Fibroblast of skin of abdomen (primary cell): Measurements from ENCODE around the gene MOV10.
"Not testable (repeated sequence)": the region's sequence is repeated elsewhere in the genome, so short reads cannot be mapped to it uniquely, and the experiment has no call there.

Experiments used
- DNase-seq: peaks from one replicate; pipeline ENCODE4 v3.0.0-alpha.2; 2013

The MOV10 gene

DNA sequence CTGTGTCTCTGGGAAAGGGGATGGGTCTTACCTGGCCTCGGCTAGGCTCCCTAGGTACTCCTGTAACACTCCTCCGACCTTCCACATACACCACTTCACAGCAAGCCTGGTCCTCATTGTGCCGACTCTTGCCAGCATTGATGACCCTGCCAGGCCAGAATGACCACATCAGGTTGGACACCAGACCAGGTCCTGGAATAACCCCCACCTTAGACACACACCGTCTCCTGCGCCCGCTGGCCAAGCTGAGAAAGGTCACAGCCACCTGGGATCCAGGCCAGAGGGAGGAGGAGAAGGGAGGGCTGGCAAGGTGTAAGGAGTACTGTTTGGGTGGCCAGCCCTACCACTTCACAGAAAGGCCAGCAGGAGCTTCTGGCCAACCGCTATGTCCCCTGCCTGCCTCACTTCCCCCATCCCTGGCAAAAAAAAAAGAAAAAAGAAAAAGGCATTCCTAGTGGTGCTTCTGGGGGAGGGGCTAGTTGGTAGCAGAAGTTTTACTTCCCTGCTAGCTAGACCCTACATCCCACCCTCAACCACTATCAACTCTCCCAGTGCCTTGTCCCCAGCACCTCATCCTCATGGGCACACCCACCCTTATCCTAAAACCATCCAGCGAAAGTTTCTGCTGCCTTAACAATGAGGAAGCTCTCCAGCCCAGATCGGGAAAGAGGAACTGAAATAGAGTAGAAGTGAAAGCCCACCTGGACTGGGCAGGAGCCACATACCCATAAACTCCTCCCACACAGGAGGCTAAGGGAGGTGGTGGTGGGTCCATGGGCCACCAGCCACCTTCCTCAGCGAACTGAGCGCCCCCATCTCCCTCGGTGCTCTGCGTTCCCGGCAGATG is 39.2 kb downstream of the MOV10 start:
- DNase-seq = no peak

DNA sequence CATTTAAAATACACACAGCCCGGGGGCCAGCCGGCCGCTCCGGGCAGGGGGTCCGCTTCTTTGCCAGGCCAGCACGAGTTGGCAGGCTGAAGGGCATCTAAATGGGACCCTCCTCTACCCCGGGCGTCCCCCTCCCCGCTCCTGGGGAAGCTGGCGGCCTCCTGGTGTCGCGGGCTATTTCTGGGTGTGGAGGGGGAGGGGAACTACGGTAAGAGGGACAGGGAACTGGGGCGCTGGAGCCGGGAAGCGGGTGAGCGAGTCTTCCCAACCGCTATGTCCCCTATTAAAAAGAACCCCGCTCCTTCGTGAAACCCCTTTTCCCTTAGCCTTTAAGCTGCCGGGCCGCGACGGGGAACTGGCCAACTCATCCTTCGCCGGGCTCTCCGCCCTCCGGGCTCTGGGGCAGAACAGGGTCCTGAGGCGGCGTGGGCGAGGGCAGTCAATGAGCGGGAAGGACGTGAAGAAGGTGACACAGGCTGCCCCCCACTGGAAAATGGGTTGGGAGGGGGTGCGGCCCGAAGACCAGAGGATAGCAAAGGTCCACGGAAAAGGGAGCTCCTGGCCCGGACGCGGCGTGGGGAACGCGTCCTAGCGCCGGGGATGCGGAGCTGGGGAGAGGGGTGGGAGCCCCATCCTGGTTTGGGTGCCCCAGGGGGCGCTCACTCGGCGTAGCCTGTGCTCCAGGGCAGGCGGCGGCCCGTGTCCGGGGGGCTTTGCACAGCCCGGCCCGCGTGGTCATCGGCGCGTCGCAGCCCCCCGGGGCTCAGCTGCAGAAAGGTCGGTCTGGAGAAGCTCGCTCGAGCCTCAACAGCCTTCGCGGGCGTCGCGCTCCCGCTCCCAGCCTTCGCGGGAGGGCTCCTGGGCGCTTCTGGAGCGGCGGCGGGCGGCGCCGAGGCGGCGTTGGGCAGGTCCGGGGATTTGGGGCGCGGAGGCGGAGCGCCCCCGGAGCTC is 40.1 kb downstream of the MOV10 start:
- DNase-seq = no peak

DNA sequence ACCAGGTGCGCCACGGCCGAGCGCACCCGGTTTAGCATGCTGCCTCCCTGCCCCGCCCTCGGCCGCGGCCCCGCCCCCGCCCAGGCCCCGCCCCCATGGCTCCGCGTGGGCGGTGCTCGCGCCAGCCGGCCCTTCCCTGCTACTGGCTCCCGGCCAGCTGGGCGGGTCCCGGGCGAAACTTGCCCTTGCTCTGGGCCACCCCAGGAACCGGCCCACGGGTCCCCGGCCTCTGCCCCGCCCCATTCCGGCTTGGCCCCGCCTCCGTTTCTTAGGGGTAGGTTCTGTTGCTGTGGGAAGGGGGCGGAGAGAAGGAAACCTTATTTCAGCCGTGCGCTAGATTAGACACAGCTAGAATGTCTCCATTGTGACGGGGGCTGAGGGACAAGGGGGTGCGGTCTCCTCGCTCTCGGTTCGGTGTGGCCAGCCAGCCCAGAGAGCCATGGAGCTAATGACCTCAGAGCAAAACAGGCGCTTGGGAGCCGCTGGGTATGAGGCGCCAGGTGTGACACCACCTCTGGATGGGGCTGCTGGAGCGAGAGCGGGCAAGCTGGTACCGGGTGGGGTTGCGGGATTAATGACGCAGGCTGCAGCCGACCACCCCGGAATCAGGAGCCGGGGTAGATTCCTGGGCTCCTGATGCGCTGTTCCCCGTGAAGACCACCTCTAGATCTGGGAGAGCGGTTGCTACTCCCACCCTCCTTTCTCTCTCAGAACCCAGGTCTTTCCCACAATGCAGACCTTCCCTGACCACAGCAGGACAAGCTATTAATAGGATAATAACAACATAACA is 41.0 kb downstream of the MOV10 start, which contains the start of gene PPM1J:
PPM1J (minus strand) TSS at position 69 of the 790 bp plus-strand sequence; CDS start at position 38, 31 bp downstream.
- DNase-seq = peak; percentile 86

DNA sequence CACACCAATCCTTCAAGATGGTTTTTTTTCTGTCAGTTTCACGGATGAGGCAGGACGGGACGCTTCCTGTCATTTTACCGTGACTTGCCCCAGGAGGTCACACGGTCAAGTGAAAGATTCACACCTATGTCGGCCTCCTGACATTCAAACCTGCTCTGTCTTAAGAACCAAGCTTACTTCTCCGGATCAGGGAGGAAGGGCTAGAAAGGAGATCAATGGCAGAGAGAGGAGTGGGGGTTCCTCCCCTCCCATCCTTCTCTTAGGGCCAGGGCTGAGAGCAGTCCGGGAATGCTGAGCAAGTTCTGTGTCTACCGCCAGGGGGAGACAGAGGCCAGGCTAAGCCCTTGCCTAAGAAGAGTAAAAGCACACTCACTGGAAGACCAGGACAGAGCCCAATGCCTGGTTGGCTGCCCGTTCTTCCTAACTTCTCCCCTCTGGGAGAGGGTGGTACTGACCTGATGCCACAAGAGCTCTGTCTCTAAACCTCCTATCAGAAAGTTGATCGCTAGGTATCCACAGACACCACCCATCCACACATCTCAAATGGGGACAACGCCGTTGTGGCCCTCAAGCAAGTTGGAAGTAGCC is 41.8 kb downstream of the MOV10 start:
- peak; percentile 87 for DNase-seq

DNA sequence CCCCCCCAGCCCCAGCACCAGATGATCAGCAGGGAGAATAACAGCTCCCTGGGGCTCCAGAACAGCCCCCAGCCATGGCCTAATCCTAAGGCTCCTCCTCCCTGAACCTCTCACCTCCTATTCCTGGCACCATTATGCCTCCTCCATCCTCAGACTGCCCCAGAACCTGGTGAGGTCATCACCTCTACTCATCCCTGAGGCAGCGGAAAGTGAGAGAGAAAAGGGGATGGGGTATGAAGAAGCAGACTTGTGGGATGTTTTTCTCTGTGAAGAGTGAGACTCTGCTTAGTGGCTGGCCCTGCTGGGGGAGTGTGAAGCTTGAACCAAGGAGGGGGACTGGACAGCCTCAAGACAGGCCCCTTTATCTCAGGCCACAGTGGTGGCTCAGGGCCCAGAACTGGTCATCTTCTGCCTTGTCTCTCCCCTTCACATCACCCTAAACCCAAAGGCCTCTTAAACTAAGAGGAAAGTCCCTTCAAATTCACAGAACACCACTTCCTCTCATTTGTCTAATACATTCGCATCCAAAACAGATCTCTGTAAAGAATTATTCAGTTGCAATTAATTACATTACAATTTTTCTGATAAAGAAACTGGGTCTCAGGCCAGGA is 42.9 kb downstream of the MOV10 start:
- DNase-seq = no peak

DNA sequence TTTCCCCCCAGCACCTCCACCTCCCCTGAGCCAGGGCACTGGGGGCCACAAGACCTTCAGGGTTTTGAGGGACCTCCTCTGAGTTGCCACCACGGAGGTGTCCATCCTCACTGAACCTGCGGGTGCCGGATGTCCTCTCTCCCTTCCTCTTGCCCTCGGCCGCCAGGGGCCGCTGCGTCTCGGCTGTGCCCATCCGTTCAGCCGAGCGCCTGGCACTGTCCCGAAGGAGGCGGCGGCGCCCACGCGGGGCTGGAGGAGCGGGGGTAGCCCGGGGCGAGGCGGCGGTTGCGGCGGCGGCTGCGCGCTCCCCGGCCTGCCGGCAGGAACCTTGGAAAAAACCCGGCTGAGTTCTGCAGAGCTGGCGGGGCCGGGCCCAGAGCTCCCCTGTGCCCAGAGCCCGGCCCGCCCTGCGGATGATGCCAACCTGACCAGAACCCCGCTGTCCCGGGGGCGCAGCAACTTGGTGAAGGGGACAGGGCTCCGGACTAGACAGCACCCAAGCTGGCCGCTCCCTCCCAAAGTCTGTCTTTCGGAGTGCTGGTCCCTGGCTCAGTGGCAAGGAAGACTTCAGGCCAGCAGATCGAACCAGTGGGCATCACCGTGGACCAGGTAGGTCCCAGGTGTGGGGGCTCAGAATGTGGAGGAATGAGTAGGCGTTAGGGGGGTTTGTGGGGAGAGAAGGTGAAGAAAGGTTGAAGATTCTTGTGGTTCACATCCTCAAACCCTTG is 44.4 kb downstream of the MOV10 start:
- peak; percentile 56 for DNase-seq

DNA sequence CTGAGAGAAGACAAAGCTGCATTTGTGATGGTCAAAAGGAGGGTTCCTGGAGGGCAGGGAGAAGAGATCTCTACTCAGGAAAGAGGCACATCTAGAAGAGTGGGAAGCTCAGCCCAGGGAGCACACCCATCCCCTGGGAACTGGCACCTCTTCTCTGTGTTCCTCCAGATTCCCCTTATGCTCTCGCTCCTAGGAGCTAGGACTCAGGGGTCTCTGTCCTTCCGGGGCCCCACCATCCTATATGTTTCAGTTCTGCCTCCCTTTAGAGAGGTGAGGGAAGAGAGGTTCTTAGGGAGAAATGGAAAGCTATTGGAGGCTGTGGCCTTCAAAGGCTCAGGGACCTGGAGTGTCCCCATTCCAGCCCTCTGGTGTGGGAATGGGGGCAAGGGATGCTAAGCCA is 45.2 kb downstream of the MOV10 start:
- no peak for DNase-seq

DNA sequence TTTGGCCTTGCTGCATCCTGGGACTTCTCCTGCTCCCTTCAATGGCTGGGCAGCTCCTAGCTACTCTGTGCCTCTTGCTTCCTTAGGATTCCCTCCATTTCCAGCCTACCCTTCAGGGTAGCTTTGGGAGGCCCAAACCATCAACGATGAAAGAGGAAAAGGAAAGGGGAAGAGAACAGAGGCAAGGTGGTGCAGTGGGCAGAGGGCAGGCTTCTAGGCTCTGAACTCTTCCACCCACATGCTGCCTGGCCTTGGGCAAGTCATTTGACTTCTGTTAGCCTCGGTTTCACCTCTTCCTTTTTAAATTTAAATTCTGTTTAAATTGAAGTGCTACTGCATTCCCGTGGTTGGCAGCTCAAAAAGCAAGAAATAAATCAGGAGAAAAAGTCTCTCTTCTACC is 46.3 kb downstream of the MOV10 start:
- DNase-seq = no peak

DNA sequence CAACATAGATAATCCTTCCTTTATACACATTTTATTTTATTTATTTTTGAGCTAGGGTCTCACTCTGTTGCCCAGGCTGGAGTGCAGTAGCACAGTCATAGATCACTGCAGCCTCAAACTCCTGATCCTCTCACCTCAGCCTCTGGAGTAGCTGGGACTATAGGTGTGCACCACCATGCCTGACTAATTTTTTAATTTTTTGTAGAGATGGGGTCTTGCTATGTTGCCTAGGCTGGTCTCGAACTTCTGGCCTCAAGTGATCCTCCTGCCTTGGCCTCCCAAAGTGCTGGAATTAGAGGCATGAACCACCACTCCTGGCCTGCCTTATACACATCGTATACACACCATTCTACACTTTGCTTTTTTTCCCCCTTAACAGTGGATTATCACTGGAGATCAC is 46.8 kb downstream of the MOV10 start:
- DNase-seq = not testable (repeated sequence)

DNA sequence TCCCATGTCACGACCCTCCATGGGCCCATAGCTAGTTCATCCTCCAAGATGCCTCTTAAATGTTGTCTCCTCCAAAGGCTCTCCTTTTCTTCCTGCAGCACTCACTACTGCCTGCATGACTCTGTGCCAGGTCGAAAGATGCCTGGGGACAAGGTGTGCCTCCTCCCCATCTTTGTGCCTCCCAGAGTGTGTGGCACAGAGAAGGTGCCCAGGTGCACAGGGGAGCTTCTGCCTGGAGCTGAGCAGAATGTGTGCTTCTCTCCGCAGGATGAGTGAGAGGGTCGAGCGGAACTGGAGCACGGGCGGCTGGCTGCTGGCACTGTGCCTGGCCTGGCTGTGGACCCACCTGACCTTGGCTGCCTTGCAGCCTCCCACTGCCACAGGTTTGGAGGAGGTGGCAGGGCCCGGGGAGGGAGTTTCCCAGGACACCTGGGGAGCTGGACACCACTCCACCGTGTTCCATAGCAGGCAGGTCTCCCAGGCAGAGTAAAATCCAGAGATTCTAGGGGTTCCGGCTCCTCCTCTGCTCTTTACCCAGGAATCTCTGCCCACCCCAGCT is 47.6 kb downstream of the MOV10 start:
- no peak for DNase-seq

DNA sequence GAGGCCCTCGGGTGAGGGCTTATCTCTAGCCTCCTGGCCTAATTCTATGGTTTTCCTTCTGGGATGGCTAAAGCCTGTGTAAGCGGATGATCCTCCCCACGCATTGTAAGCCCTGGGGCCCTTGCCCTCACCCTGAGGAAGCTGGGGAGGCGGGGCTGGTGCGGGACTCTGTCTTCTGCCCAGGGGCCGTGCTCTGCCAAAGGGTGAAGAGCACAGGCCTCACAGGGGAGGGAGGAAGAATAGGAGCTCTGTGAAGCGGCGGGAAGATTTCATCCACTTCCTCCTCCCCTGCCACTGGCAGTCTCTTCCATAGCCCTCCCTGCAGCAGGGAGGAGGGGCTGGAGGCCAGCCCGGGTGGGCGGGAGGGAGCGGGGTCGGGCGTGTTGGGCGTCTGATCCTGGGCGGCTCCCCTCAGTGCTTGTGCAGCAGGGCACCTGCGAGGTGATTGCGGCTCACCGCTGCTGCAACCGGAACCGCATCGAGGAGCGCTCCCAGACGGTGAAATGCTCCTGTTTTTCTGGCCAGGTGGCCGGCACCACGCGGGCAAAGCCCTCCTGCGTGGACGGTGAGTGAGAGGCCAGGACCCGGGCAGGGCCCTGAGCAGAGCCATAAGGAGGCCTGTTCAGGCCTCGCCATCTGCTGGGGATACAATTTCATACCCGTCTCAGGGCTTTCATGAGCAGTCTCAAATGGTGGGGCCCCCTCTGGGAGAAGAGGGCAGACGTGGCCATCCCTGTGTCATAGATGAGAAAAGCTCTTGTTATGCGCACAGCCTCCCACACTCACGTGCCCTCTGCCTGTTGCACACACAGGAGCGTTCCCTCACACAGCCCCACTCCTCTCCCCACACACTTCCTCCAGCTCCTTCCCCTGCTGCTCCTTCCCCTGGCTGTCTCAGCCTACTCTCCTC is 48.4 kb downstream of the MOV10 start:
- DNase-seq = peak; percentile 61

DNA sequence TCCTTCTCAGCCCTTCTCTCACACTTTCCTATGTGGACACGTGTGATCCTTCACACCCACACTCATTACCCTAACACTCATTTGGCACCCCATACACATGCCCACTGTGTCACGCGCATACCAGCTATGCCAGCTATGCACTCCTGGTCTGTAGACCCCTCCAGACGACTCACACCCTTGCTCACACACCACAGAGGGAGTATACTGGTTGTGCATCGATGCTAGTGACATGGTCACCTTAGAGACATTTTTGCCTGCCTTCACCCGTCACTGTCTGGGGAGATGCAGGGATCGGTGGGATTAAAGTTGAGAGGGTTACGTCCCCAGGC is 49.0 kb downstream of the MOV10 start:
- no peak for DNase-seq

DNA sequence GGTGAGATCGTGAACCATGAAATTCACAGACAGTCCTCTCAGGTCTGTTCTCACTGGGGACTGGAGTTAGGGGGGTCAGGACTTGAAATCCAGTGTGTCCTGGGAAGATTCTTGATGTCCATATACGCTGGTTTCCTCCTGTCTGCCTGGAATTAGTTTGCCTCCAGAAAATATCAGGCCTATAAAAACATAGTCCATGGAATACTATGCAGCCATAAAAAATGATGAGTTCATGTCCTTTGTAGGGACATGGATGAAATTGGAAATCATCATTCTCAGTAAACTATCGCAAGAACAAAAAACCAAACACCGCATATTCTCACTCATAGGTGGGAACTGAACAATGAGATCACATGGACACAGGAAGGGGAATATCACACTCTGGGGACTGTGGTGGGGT is 49.8 kb downstream of the MOV10 start:
- DNase-seq = not testable (repeated sequence)

DNA sequence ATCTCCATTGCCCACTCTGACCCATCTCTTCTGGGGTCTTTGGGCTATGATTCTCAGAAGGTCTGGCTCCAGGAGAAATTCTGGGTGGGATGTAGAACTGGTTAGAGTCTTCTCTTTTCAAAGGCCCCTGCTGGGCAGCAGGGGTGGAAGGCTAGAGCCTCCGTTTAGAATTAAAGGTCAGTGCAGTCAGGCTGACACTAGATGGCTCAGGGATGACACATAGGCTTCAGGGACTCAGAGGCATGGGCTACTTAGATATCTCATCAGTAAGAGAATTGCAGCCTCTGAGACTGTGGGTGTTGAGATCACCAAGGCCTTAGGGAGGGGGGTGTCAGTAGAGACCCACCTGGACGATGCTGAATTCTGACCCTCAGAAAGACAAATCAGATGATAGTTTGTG is 53.3 kb downstream of the MOV10 start:
- no peak for DNase-seq

DNA sequence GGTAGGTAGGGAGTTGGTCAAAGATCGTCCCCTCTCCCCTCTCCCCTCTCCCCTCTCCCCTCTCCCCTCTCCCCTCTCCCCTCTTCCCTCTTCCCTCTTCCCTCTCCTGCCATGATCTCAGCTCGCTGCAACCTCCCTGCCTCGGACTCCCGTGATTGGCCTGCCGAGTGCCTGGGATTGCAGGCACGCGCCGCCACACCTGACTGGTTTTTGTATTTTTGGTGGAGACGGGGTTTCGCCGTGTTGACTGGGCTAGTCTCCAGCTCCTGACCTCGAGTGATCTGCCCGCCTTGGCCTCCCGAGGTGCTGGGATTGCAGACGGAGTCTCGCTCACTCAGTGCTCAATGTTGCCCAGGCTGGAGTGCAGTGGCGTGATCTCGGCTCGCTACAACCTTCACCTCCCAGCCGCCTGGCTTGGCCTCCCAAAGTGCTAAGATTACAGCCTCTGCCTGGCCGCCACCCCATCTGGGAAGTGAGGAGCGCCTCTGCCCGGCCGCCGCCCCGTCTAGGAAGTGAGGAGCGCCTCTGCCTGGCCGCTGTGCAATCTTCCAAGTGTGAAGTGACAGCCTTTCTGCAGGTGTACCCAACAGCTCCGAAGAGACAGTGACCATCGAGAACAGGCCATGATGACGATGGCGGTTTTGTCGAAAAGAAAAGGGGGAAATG is 54.0 kb downstream of the MOV10 start:
- DNase-seq = not testable (repeated sequence)

DNA sequence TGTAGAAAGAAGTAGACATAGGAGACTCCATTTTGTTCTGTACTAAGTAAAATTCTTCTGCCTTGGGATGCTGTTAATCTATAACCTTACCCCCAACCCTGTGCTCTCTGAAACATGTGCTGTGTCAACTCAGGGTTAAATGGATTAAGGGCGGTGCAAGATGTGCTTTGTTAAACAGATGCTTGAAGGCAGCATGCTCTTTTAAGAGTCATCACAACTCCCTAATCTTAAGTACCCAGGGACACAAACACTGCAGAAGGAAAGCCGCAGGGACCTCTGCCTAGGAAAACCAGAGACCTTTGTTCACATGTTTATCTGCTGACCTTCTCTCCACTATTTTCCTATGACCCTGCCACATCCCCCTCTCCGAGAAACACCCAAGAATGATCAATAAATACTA is 54.6 kb downstream of the MOV10 start:
- DNase-seq = not testable (repeated sequence)

DNA sequence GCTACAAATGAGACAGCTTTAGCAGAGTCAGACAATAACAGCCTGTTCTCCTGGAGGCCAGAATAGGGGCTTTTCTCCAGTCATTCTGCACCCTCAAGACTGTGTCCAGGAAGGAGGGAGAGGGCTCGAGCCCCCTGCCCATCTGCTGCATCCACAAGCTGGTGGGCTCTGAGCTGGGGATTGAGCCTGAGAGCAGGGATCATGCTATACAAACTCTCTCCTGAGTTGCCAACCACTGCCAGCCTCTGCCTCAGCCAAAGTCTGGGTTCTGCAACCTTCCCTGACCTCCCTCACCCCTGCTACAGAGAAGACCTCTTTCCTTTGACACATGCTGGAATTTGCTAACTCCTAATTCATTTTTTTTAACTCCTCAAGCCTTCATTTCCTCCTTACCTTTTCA is 55.5 kb downstream of the MOV10 start:
- no peak for DNase-seq

DNA sequence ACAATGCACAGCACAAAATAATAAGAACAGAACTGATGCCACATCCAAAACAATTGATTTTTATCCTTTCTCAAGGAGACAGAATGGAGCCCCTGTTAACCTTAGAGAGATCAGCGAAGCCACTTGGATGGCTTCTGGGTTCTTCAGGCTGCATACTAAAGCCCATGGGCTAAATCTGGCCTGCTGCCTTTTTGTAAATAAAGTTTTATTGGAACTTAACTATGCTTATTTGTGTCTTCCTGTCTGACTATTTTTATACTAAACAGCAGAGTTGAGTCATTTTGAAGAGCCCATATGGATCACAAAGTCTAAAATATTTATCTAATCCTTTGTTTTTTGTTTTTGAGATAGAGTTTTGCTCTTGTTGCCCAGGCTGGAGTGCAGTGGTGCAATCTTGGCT is 57.0 kb downstream of the MOV10 start:
- DNase-seq = no peak

DNA sequence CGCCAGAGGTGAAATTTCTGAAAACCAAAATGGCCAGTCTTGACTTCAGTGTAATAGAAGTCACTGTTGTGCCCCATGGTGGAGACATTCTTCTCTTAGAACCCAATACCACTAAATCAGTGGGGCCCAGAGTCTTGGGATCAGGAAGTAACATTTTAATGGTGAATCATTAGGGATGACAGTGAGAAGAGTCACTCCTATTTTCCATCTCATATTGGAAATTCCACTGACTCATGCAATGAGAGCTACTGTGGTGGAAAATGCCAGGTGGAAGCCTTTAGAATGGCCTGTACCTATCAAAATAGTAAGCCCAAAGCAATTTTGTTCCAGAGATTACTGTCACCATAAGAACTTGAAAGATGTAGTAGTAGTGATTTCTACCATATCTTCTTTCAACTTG is 61.3 kb downstream of the MOV10 start:
- peak; percentile 86 for DNase-seq
